Epithelial cell of proximal tubule (primary cell): ENCODE measurements around the gene TNIK. TPM values are rescaled to one million over a fixed set of nuclear protein-coding genes. Genes with fewer than 3 reads are reported as not detected.

Experiments
- DNase-seq: peaks from one replicate; pipeline ENCODE4 v3.0.0-alpha.2; 2011; ENCODE audit warnings: low read depth
- H3K4me3 ChIP-seq: 2 replicates; pipeline ENCODE4 v1.5.1; 2011; ENCODE audit warnings: low read depth, mild to moderate bottlenecking, low read length
- total RNA-seq: library from RNA; depleted of rRNA; stranded (reverse); fragments of >200 nt; gene quantifications from 2 replicates; pipeline ENCODE4 v1.2.3, GENCODE V29; 2015
- TF ChIP-seq, protein P1 (sequence below): conservative IDR thresholded peaks from 2 replicates; pipeline ENCODE4 v1.5.1; 2012; ENCODE audit warnings: low read depth, mild to moderate bottlenecking, low read length

Gene TNIK
- total RNA-seq, 1 donor from 2014 or later: 11.8 TPM

GRCh38 chr3:171204942-171205341 lies 255.3 kb downstream of the TNIK start:
- TF ChIP-seq, protein P1, sequence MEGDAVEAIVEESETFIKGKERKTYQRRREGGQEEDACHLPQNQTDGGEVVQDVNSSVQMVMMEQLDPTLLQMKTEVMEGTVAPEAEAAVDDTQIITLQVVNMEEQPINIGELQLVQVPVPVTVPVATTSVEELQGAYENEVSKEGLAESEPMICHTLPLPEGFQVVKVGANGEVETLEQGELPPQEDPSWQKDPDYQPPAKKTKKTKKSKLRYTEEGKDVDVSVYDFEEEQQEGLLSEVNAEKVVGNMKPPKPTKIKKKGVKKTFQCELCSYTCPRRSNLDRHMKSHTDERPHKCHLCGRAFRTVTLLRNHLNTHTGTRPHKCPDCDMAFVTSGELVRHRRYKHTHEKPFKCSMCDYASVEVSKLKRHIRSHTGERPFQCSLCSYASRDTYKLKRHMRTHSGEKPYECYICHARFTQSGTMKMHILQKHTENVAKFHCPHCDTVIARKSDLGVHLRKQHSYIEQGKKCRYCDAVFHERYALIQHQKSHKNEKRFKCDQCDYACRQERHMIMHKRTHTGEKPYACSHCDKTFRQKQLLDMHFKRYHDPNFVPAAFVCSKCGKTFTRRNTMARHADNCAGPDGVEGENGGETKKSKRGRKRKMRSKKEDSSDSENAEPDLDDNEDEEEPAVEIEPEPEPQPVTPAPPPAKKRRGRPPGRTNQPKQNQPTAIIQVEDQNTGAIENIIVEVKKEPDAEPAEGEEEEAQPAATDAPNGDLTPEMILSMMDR: no peak
- DNase-seq: no peak
- H3K4me3 ChIP-seq: no peak overlapping the region

GRCh38 chr3:171201825-171202224 lies 258.4 kb downstream of the TNIK start:
- DNase-seq: no peak
- TF ChIP-seq, protein P1: no peak
- no peak overlapping the region for H3K4me3 ChIP-seq

DNA sequence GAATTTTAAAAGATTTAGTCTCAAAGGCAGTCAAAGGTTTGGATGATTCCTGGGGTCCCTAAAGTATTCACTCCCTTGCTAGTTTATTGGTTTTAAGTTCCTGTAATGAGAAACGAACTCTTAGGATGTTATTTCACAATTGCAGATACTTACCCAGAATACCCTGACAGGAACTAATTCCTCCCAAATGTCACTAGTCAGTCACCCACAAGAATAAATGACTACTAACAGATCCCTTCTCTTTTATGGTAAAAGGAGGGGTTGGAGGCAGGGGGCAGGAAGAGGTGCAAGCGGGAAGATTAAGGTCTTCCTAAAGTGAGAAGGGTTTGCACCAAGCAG lies 259.5 kb downstream of the TNIK start:
- TF ChIP-seq, protein P1: no peak
- no peak for DNase-seq

GRCh38 chr3:171200052-171200749 lies 260.0 kb downstream of the TNIK start:
- no peak overlapping the region for H3K4me3 ChIP-seq
- no peak for DNase-seq
- TF ChIP-seq, protein P1: no peak

More for the DNA sequence above, 259.5 kb downstream of the TNIK start:
- H3K4me3 ChIP-seq: no peak overlapping the region

- DNase-seq: no peak
- TF ChIP-seq, protein P1: no peak
- no peak overlapping the region for H3K4me3 ChIP-seq
These were observed 260.8 kb downstream of the TNIK start for GRCh38 chr3:171199473-171199829.

DNA sequence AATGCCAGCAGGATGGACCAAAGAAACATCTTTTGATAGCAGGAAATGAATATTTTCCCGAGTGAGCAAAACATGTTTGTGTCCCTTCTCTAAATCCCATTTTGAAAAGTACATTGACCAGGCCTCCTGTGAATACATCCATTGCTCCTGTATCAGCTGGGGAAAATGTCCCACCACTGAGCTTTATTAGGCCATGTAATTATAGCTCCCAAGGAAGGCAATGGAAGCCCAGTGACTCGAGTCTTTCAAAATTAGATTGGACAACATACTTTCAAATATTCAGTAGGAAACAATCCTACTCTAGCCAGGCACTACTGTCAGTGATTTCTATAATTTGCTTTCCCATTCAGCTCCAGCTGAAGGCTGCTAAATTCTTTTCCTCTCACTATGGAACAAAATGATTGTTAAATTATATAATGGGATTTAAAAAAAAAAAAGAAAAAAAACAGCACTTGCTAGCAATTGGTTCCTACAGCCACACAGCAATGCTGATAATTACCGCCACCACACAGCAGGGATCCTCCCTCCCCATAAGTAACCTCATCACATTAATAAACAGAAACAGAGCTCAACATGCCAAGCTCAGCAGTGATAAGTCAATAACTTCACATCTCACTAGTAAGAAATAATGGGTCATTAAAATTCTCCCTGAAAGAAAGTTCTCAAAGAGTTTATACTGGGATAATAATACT lies 261.3 kb downstream of the TNIK start:
- no peak for DNase-seq
- H3K4me3 ChIP-seq: no peak overlapping the region

More for the DNA sequence above, 261.3 kb downstream of the TNIK start:
- TF ChIP-seq, protein P1: no peak
